Daoy (cell line): Measurements from ENCODE around the gene GINS1. TPM values are rescaled to one million over a fixed set of nuclear protein-coding genes. Genes with fewer than 3 reads are reported as not detected.

Source experiments
- DNase-seq: peaks from one replicate; pipeline ENCODE4 v3.0.0-alpha.2; 2015; ENCODE audit warnings: low read depth
- total RNA-seq: library from RNA; depleted of rRNA; stranded (reverse); fragments of >200 nt; shearing (Covaris generic); gene quantifications from 2 replicates; pipeline ENCODE4 v1.2.3, GENCODE V29; 2014; rRNA removed

The GINS1 gene
- total RNA-seq: 37.1 and 37.9 TPM in 2 replicates

GRCh38 chr20:25407311-25408169, at the start of gene GINS1:
Gene GINS1 (plus strand): TSS chr20:25407673. CDS start chr20:25407821, 148 bp downstream.
- DNase-seq: peak; percentile 92

- peak; percentile 25 for DNase-seq
These were observed 46.7 kb upstream of the GINS1 start for GRCh38 chr20:25360631-25361286.

- DNase-seq: peak; percentile 13
These were observed 46.2 kb upstream of the GINS1 start for GRCh38 chr20:25361287-25361683.

GRCh38 chr20:25364180-25364788, 43.2 kb upstream of the GINS1 start:
- peak; percentile 8 for DNase-seq

- no peak for DNase-seq
These were observed 42.4 kb upstream of the GINS1 start for GRCh38 chr20:25364879-25365699.

GRCh38 chr20:25368526-25368925, 38.9 kb upstream of the GINS1 start:
- DNase-seq: no peak

GRCh38 chr20:25368976-25369375, 38.5 kb upstream of the GINS1 start:
- no peak for DNase-seq

GRCh38 chr20:25369529-25369928, 37.9 kb upstream of the GINS1 start:
- DNase-seq: no peak

GRCh38 chr20:25369971-25370370, 37.5 kb upstream of the GINS1 start:
- peak; percentile 19 for DNase-seq

GRCh38 chr20:25372584-25373336, 34.7 kb upstream of the GINS1 start:
- DNase-seq: peak; percentile 69

- DNase-seq: no peak
These were observed 32.6 kb upstream of the GINS1 start for GRCh38 chr20:25374842-25375241.

GRCh38 chr20:25376236-25376635, 31.2 kb upstream of the GINS1 start:
- no peak for DNase-seq

- DNase-seq: no peak
These were observed 30.6 kb upstream of the GINS1 start for GRCh38 chr20:25376886-25377285.

- DNase-seq: no peak
These were observed 29.1 kb upstream of the GINS1 start for GRCh38 chr20:25378189-25378883.

GRCh38 chr20:25378884-25379733, 28.4 kb upstream of the GINS1 start:
- DNase-seq: no peak

GRCh38 chr20:25380945-25381614, 26.4 kb upstream of the GINS1 start:
- DNase-seq: no peak

- DNase-seq: no peak
These were observed 24.6 kb upstream of the GINS1 start for GRCh38 chr20:25382704-25383370.

GRCh38 chr20:25389401-25389857, 18.0 kb upstream of the GINS1 start:
- peak; percentile 10 for DNase-seq
